GM23248 (cell line): ENCODE results near the gene TCF15.

ENCODE experiments used
- EZH2 ChIP-seq: fragments of 200-600 bp; sonication (generic); IDR thresholded peaks from 2 replicates; pipeline ENCODE4 v1.6.1; 2018; ENCODE audit warnings: antibody characterized with exemption, mild to moderate bottlenecking; ENCODE audit not compliant: insufficient read depth, poor library complexity, severe bottlenecking
- EZH2phosphoT487 ChIP-seq: fragments of 200-600 bp; sonication (generic); IDR thresholded peaks from 2 replicates; pipeline ENCODE4 v1.6.1; 2018; ENCODE audit warnings: antibody characterized with exemption, moderate library complexity, mild to moderate bottlenecking, low read depth; ENCODE audit not compliant: insufficient read depth

- no peak for TF ChIP-seq EZH2
- no peak for TF ChIP-seq EZH2phosphoT487
Observed at GRCh38 chr20:561437-562231, 48.5 kb downstream of the TCF15 start.
